Cerebellar cortex (tissue), 1 donor: ENCODE data around the gene PDCD7.
A peak's percentile ranks its signal among the peaks of the same experiment; 100 is the strongest.
"Not testable (repeated sequence)": the region's sequence is repeated elsewhere in the genome, so short reads cannot be mapped to it uniquely, and the experiment has no call there.

Experiments
- DNase-seq: peaks from one replicate; pipeline ENCODE4 v3.0.0-alpha.2; 2015; ENCODE audit warnings: low spot score

Gene PDCD7

GRCh38 chr15:65133548-65134200 lies at the start of gene PDCD7:
PDCD7 (minus strand) TSS chr15:65133808; CDS start chr15:65133781, 27 bp downstream.
- peak; percentile 98 for DNase-seq

GRCh38 chr15:65182538-65182937 lies 48.9 kb upstream of the PDCD7 start:
- no peak for DNase-seq

GRCh38 chr15:65181582-65182353 lies 48.2 kb upstream of the PDCD7 start:
- not testable (repeated sequence) for DNase-seq

GRCh38 chr15:65180167-65180566 lies 46.6 kb upstream of the PDCD7 start:
- no peak for DNase-seq

GRCh38 chr15:65177901-65178300 lies 44.3 kb upstream of the PDCD7 start:
- no peak for DNase-seq

- DNase-seq, result no peak
Observed at GRCh38 chr15:65176056-65176455, 42.4 kb upstream of the PDCD7 start.

- DNase-seq, result no peak
Observed at GRCh38 chr15:65175511-65175910, 41.9 kb upstream of the PDCD7 start.

- no peak for DNase-seq
Observed at GRCh38 chr15:65174509-65174908, 40.9 kb upstream of the PDCD7 start.

GRCh38 chr15:65172531-65172930 lies 38.9 kb upstream of the PDCD7 start:
- no peak for DNase-seq

GRCh38 chr15:65171428-65171827 lies 37.8 kb upstream of the PDCD7 start:
- no peak for DNase-seq

- DNase-seq, result no peak
Observed at GRCh38 chr15:65165875-65166274, 32.3 kb upstream of the PDCD7 start.

GRCh38 chr15:65164139-65164538 lies 30.5 kb upstream of the PDCD7 start:
- no peak for DNase-seq

- DNase-seq, result no peak
Observed at GRCh38 chr15:65163041-65163440, 29.4 kb upstream of the PDCD7 start.

GRCh38 chr15:65156692-65157091 lies 23.1 kb upstream of the PDCD7 start:
- DNase-seq, result no peak

- no peak for DNase-seq
Observed at GRCh38 chr15:65154720-65155119, 21.1 kb upstream of the PDCD7 start.

- DNase-seq, result no peak
Observed at GRCh38 chr15:65147902-65148301, 14.3 kb upstream of the PDCD7 start.

GRCh38 chr15:65146438-65146837 lies 12.8 kb upstream of the PDCD7 start:
- no peak for DNase-seq

- DNase-seq, result not testable (repeated sequence)
Observed at GRCh38 chr15:65138631-65139030, 5.0 kb upstream of the PDCD7 start.

GRCh38 chr15:65137893-65138292 lies 4.3 kb upstream of the PDCD7 start:
- DNase-seq, result not testable (repeated sequence)

GRCh38 chr15:65137089-65137488 lies 3.5 kb upstream of the PDCD7 start:
- not testable (repeated sequence) for DNase-seq

GRCh38 chr15:65134538-65134937 lies 930 bp upstream of the PDCD7 start:
- DNase-seq, result no peak

- DNase-seq, result peak; percentile 11
Observed at GRCh38 chr15:65132878-65133547, 595 bp downstream of the PDCD7 start.

- no peak for DNase-seq
Observed at GRCh38 chr15:65130941-65131340, 2.7 kb downstream of the PDCD7 start.
